ENCODE results near the gene NDUFAF8.

NDUFAF8 gene

GRCh38 chr17:81276781-81277180 is 37.7 kb downstream of the NDUFAF8 start:
- TF ChIP-seq REST (IDR thresholded peaks at IDR 0.05; ENCODE audit: insufficient read depth in 1 of 2, low read depth in 2 of 2, low read length in 2 of 2) (no peak), FOXP2 (optimal IDR thresholded peaks at IDR 0.05; ENCODE audit: borderline replicate concordance, extremely low read depth, extremely low read length, insufficient read depth) (no peak), SIN3A (IDR thresholded peaks at IDR 0.05; ENCODE audit: borderline replicate concordance, insufficient read depth, low read length) (no peak), POLR2AphosphoS5 (IDR thresholded peaks at IDR 0.05; ENCODE audit: low read depth, low read length) (no peak), TAF1 (IDR thresholded peaks at IDR 0.05; ENCODE audit: borderline replicate concordance, insufficient read depth, low read length) (no peak)

GRCh38 chr17:81277421-81277820 is 38.3 kb downstream of the NDUFAF8 start:
- TF ChIP-seq TAF1 (IDR thresholded peaks at IDR 0.05; ENCODE audit: borderline replicate concordance, insufficient read depth, low read length) (no peak), REST (IDR thresholded peaks at IDR 0.05; ENCODE audit: insufficient read depth in 1 of 2, low read depth in 2 of 2, low read length in 2 of 2) (no peak), FOXP2 (optimal IDR thresholded peaks at IDR 0.05; ENCODE audit: borderline replicate concordance, extremely low read depth, extremely low read length, insufficient read depth) (no peak), SIN3A (IDR thresholded peaks at IDR 0.05; ENCODE audit: borderline replicate concordance, insufficient read depth, low read length) (no peak), POLR2AphosphoS5 (IDR thresholded peaks at IDR 0.05; ENCODE audit: low read depth, low read length) (no peak)

GRCh38 chr17:81277946-81278693 is 39.0 kb downstream of the NDUFAF8 start:
- TF ChIP-seq POLR2AphosphoS5 (IDR thresholded peaks at IDR 0.05; ENCODE audit: low read depth, low read length) (no peak), REST (IDR thresholded peaks at IDR 0.05; ENCODE audit: insufficient read depth in 1 of 2, low read depth in 2 of 2, low read length in 2 of 2) (no peak), TAF1 (IDR thresholded peaks at IDR 0.05; ENCODE audit: borderline replicate concordance, insufficient read depth, low read length) (no peak), FOXP2 (optimal IDR thresholded peaks at IDR 0.05; ENCODE audit: borderline replicate concordance, extremely low read depth, extremely low read length, insufficient read depth) (no peak), SIN3A (IDR thresholded peaks at IDR 0.05; ENCODE audit: borderline replicate concordance, insufficient read depth, low read length) (no peak)

- TF ChIP-seq POLR2AphosphoS5 (IDR thresholded peaks at IDR 0.05; ENCODE audit: low read depth, low read length) (no peak), TAF1 (IDR thresholded peaks at IDR 0.05; ENCODE audit: borderline replicate concordance, insufficient read depth, low read length) (no peak), REST (IDR thresholded peaks at IDR 0.05; ENCODE audit: insufficient read depth in 1 of 2, low read depth in 2 of 2, low read length in 2 of 2) (no peak), SIN3A (IDR thresholded peaks at IDR 0.05; ENCODE audit: borderline replicate concordance, insufficient read depth, low read length) (no peak), FOXP2 (optimal IDR thresholded peaks at IDR 0.05; ENCODE audit: borderline replicate concordance, extremely low read depth, extremely low read length, insufficient read depth) (no peak)
These were observed 39.7 kb downstream of the NDUFAF8 start for GRCh38 chr17:81278831-81279230.
